GM12865 (cell line): Measurements from ENCODE around the gene ERN1.

Experiments
- DNase-seq: peaks from one replicate; pipeline ENCODE4 v3.0.0; 2010; ENCODE audit warnings: low read depth
- H3K4me3 ChIP-seq: 2 replicates; pipeline ENCODE4 v1.5.1; 2011; ENCODE audit warnings: mild to moderate bottlenecking, low read depth, low read length, control low read depth
- TF ChIP-seq, protein P1 (sequence below): IDR thresholded peaks from 2 replicates; pipeline ENCODE4 v1.5.1; 2011; ENCODE audit warnings: low read length, control low read depth, low read depth, inconsistent platforms; ENCODE audit not compliant: insufficient read depth; ENCODE audit errors: missing control alignments

The ERN1 gene

DNA sequence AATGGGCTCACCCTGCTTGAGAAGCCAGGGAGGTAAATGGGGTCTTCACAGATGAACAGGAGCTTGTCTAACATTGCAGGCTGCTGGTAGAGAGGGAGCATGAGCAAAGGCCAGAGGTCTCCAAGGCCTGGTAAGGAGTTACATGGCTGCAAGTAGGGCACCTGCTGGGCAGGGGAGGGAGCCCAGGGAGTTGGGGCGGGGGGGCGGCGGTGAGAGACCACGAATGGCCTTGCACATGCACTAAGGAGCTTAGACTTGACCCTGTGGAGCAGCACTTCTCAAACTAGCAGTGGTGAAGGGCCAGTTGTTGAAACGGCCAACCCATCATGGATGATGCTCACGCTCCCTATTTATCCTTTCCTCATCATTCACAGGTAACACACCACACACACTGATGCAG lies 38.4 kb downstream of the ERN1 start:
- peak; percentile 31 for DNase-seq
- TF ChIP-seq, protein P1, sequence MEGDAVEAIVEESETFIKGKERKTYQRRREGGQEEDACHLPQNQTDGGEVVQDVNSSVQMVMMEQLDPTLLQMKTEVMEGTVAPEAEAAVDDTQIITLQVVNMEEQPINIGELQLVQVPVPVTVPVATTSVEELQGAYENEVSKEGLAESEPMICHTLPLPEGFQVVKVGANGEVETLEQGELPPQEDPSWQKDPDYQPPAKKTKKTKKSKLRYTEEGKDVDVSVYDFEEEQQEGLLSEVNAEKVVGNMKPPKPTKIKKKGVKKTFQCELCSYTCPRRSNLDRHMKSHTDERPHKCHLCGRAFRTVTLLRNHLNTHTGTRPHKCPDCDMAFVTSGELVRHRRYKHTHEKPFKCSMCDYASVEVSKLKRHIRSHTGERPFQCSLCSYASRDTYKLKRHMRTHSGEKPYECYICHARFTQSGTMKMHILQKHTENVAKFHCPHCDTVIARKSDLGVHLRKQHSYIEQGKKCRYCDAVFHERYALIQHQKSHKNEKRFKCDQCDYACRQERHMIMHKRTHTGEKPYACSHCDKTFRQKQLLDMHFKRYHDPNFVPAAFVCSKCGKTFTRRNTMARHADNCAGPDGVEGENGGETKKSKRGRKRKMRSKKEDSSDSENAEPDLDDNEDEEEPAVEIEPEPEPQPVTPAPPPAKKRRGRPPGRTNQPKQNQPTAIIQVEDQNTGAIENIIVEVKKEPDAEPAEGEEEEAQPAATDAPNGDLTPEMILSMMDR, result no peak
- peak overlapping the region; percentile 7; the same call in 1 of the 2 replicates for H3K4me3 ChIP-seq

DNA sequence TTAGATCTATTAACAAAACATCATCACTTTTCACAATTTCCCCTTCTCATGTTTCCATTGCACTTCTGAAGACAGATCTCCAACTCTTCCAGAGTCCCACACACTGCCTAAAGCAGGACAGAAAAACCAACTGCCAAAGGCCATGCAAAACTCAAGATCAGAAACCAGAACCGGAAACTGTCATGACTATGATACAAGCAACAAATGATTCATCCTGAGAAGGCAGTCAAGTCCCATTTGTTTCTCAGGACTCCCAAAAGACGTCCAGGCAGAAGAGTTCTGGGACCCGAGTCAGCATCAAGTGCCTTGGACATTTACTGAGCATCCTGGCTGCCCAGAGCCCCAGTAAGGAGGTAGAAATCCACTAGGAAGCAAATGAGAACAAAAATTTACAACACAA lies 38.8 kb downstream of the ERN1 start:
- peak overlapping the region; percentile 7; the same call in 1 of the 2 replicates for H3K4me3 ChIP-seq
- TF ChIP-seq, protein P1, result no peak
- DNase-seq, result peak; percentile 82

DNA sequence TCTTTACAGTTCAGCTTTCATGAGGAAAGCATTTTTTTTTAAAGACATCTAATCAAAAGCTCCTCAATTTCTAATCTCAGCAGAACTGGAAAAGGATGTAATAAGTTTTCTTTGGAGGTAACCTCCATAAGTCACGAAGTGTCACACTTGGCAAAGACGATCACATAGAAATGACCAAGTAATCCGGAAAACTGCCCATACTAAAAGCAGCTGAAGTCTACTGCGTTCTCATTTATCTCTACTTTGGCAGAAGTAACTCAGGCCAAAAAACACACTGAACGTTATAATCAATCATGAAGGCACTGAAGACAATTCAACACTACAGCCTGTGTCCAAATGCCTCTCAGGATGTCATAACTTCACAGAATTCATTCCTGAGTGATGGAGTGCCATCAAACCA lies 39.8 kb downstream of the ERN1 start:
- TF ChIP-seq, protein P1, result no peak
- no peak for DNase-seq
- H3K4me3 ChIP-seq, result no peak overlapping the region

DNA sequence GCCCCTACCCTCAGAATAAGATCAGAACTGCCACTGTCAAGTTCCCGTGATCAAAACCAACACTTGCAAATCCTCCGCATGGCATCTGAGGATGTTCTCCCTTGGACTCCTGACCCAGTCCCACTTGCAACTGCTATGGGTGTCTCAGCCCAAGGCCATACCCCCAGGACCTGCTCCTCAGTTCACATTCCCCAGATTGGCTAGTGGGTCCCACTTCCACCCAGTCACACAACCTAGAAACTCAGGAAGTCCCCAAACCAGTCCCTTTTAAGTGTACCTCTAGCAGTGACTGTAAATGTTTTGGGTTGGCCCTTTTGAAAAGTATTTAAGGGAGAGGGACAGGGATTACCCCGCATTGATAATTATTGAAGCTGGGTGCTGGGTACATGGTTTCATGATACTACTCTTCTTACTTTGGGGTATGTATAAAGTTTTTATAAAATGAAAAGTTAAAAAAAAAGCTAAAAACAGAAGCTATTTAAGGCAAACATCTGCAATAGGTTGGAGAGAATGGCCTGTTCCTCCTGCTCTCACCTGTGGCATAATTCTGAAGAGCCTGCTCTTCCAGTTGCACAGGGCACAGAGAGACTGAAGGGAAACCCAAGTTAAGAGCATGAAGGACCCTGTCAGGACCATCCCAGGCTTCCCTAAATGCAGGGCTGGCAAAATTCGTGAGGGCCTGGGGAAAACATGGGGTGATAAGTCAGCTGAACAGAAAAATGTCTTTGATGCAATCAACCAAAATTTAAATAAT lies 42.5 kb downstream of the ERN1 start:
- TF ChIP-seq, protein P1, result no peak
- no peak overlapping the region for H3K4me3 ChIP-seq
- no peak for DNase-seq

DNA sequence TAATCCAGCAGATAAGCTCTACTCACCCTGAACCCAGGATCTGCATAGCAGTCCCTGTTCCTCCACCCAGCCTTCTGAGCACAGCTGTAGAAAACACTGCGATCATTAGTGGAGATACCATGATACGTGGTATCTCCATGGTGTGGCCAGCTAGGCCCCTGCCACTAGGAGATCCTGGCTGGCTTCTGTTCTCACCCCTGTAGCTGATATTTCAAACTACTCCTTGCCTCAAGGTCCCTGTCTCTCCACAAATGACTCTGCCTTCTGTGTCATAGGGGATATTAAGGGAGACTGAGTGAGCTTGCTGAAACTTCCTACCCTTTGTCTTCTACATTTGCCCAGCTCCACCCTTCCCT lies 44.3 kb downstream of the ERN1 start:
- no peak overlapping the region for H3K4me3 ChIP-seq
- TF ChIP-seq, protein P1, result no peak
- no peak for DNase-seq

DNA sequence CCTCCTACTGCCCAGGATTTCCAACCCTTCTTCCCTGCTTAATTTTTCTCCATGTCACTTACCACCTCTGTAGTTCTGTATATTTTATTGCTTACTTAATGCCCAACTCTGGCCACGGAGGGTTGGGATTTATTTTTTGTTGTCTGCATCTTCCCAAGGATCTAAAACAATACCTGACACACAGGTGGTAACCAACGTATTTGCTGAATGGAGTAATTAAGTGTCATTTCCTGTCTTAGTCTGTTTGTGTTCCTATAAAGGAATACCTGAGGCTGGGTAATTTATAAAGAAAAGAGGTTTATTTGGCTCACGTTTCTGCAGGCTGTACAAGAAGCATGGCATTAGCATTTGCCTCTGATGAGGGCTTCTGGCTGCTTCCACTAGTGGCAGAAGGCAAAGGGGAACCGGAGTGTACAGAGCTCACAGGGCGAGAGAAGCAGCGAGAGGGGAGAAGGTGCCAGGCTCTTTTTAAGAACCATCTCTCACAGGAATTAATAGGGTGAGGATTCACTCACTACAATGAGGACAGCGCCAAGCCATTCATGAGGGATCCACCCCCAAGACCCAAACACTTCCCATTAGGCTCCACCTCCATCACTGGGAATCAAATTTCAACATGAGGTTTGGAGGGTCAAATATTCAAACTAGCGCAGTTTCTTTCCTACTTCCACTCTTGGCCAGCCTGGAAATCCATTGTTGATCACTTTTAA lies 44.8 kb downstream of the ERN1 start:
- no peak for DNase-seq
- no peak overlapping the region for H3K4me3 ChIP-seq
- TF ChIP-seq, protein P1, result no peak
